SK-N-SH (cell line): ENCODE measurements around the gene PRR12. TPM values are rescaled to one million over a fixed set of nuclear protein-coding genes. Genes with fewer than 3 reads are reported as not detected.

Source experiments
- CTCF ChIA-PET: fragments of 300-600, 350-600 bp; formaldehyde crosslinking; extraction: SDS; loops from one replicate; lab custom pipeline; 2021; lab: Yijun Ruan, JAX
- POLR2A ChIA-PET: fragments of 350-600 bp; sonication (Branson Sonifier 250); formaldehyde crosslinking; extraction: SDS; loops from one replicate; lab custom pipeline; 2020; ENCODE audit warnings: antibody characterized with exemption, inconsistent platforms; lab: Yijun Ruan, JAX
- DNase-seq: peaks from one replicate; pipeline ENCODE4 v3.0.0; 2012
- H2AFZ ChIP-seq: fragments of 200-600 bp; sonication (generic); 2 replicates; pipeline ENCODE4 v1.8.1; 2016; ENCODE audit warnings: antibody characterized with exemption, mild to moderate bottlenecking, low read depth
- H3F3A ChIP-seq: fragments of 200-600 bp; sonication (generic); replicated peaks from 2 replicates; pipeline ENCODE3; 2016; ENCODE audit warnings: antibody characterized with exemption, mild to moderate bottlenecking; ENCODE audit not compliant: insufficient read depth
- H3K27ac ChIP-seq, 2 experiments: fragments of 200-500 bp in 1 of 2; fragments of 200-600 bp in 1 of 2; sonication (Bioruptor generic) in 1 of 2; sonication (generic), shearing (Covaris generic) in 1 of 2; 2 replicates each; pipeline versions ENCODE4 v1.5.1 to v1.6.1; 2014 to 2016; ENCODE audit warnings: low read depth in 2 of 2, inconsistent platforms in 1 of 2, low read length in 1 of 2, mild to moderate bottlenecking in 1 of 2, mixed read lengths in 1 of 2
- H3K27me3 ChIP-seq: fragments of 200-600 bp; sonication (generic), shearing (Covaris generic); 2 replicates; pipeline ENCODE4 v1.6.1; 2016; ENCODE audit warnings: mixed run types; ENCODE audit not compliant: insufficient read depth
- H3K36me3 ChIP-seq, 2 experiments: fragments of 200-500 bp in 1 of 2; fragments of 200-600 bp in 1 of 2; sonication (Bioruptor generic) in 1 of 2; sonication (generic) in 1 of 2; replicated peaks in 1 of 2; 2 replicates each; pipeline versions ENCODE3 to v1.5.1; 2014 to 2016; ENCODE audit warnings: low read length in 1 of 2, mild to moderate bottlenecking in 1 of 2; ENCODE audit not compliant: insufficient read depth in 2 of 2, control insufficient read depth in 1 of 2
- H3K4me1 ChIP-seq, 2 experiments: fragments of 200-500 bp in 1 of 2; fragments of 200-600 bp in 1 of 2; sonication (Bioruptor generic) in 1 of 2; sonication (generic), shearing (Covaris generic) in 1 of 2; 2 replicates each; pipeline versions ENCODE4 v1.5.1 to v1.6.1; 2014 to 2016; ENCODE audit warnings: low read depth in 1 of 2, low read length in 1 of 2, mixed run types in 1 of 2; ENCODE audit not compliant: insufficient read depth in 2 of 2, control insufficient read depth in 1 of 2
- H3K4me2 ChIP-seq: fragments of 200-600 bp; sonication (generic), shearing (Covaris generic); 2 replicates; pipeline ENCODE4 v1.6.1; 2017; ENCODE audit warnings: mixed run types
- H3K4me3 ChIP-seq, 2 experiments: fragments of 200-500 bp in 1 of 2; fragments of 200-600 bp in 1 of 2; sonication (Bioruptor generic) in 1 of 2; sonication (generic), shearing (Covaris generic) in 1 of 2; 2 replicates each; pipeline versions ENCODE4 v1.5.1 to v1.8.1; 2014 to 2016; ENCODE audit warnings: low read depth in 2 of 2, inconsistent platforms in 1 of 2, low read length in 1 of 2, mild to moderate bottlenecking in 1 of 2, mixed read lengths in 1 of 2, moderate library complexity in 1 of 2
- H3K79me2 ChIP-seq: fragments of 200-600 bp; sonication (generic); 2 replicates; pipeline ENCODE4 v1.8.1; 2017; ENCODE audit warnings: mild to moderate bottlenecking; ENCODE audit not compliant: insufficient read depth
- H3K9ac ChIP-seq: fragments of 200-600 bp; sonication (generic); 2 replicates; pipeline ENCODE4 v1.6.1; 2017; ENCODE audit warnings: mixed run types
- H3K9me2 ChIP-seq: fragments of 200-600 bp; sonication (generic); 2 replicates; pipeline ENCODE4 v1.6.1; 2017; ENCODE audit warnings: mixed run types
- H3K9me3 ChIP-seq: fragments of 200-600 bp; sonication (generic); 2 replicates; pipeline ENCODE4 v1.6.1; 2017; ENCODE audit warnings: mixed run types, mild to moderate bottlenecking, moderate library complexity
- H4K20me1 ChIP-seq: fragments of 200-600 bp; sonication (generic); 2 replicates; pipeline ENCODE4 v1.6.1; 2017; ENCODE audit warnings: mild to moderate bottlenecking, mixed run types; ENCODE audit not compliant: insufficient read depth
- MAX ChIP-seq: IDR thresholded peaks from 2 replicates; pipeline ENCODE4 v1.4.0; 2012; ENCODE audit warnings: low read depth
- MEF2A ChIP-seq: IDR thresholded peaks from 2 replicates; pipeline ENCODE4 v1.4.0; 2012; ENCODE audit warnings: low read depth, borderline replicate concordance
- REST ChIP-seq: IDR thresholded peaks from 2 replicates; pipeline ENCODE4 v1.6.1; 2012; ENCODE audit warnings: mild to moderate bottlenecking, low read depth, low read length, moderate library complexity
- RFX5 ChIP-seq: IDR thresholded peaks from 2 replicates; pipeline ENCODE4 v1.6.1; 2012; ENCODE audit warnings: mild to moderate bottlenecking, improper control_type of control experiment, low read length
- YY1 ChIP-seq: IDR thresholded peaks from 2 replicates; pipeline ENCODE4 v1.4.0; 2012; ENCODE audit warnings: low read depth, mild to moderate bottlenecking
- WGBS: methylation state at CpG from one replicate; pipeline ENCODE4 v1.1.6; 2017; ENCODE audit warnings: low lambda C conversion rate; 5-methylcytosine and 5-hydroxymethylcytosine counted together
- polyA plus RNA-seq, 3 experiments: library from polyadenylated mRNA; depleted of rRNA; stranded (reverse); fragments of >200 nt; gene quantifications; 2 replicates each; pipeline ENCODE4 v1.2.3, GENCODE V29; 2012
- TF ChIP-seq, protein P1 (sequence below): IDR thresholded peaks from 2 replicates; pipeline ENCODE4 v1.4.0; 2012; ENCODE audit warnings: low read depth, borderline replicate concordance
- TF ChIP-seq, protein P2 (sequence below): fragments of 200-600 bp; sonication (generic); IDR thresholded peaks from 2 replicates; pipeline ENCODE4 v1.6.1; 2017; ENCODE audit warnings: antibody characterized with exemption, mild to moderate bottlenecking, moderate library complexity

The PRR12 gene
- polyA plus RNA-seq, 1 of the 3 experiments (the other 2 are of a cell fraction) = 1.7 TPM

GRCh38 chr19:49559928-49560327, 31.1 kb upstream of the PRR12 start:
- no peaks in the 10 kb centered on the region; a peak in 1 of 4 replicates for H3K4me1 ChIP-seq
- ChIA-PET CTCF (interaction anchor here (1.6 to 6.9 kb wide), 4 partner anchors 11 to 113 kb away, joined by 4 to 79 read pairs (median 22); no protein-coding TSS in a partner anchor), POLR2A (no interaction called here)
- peaks cover 15 to 41% of the 10 kb centered on the region in 2 experiments for H3K36me3 ChIP-seq
- H2AFZ ChIP-seq = no peak overlapping the region
- peaks cover 39% of the 10 kb centered on the region for H3K79me2 ChIP-seq
- 88% methylated on average over 14 of the region's 15 CpGs for WGBS
- no peaks in the 10 kb centered on the region for H3K9me3 ChIP-seq
- no peak for DNase-seq
- H4K20me1 ChIP-seq = 0 out of 2 replicates have a peak, but pooled peaks cover 13% of the 10 kb centered on the region
- TF ChIP-seq, protein P1, sequence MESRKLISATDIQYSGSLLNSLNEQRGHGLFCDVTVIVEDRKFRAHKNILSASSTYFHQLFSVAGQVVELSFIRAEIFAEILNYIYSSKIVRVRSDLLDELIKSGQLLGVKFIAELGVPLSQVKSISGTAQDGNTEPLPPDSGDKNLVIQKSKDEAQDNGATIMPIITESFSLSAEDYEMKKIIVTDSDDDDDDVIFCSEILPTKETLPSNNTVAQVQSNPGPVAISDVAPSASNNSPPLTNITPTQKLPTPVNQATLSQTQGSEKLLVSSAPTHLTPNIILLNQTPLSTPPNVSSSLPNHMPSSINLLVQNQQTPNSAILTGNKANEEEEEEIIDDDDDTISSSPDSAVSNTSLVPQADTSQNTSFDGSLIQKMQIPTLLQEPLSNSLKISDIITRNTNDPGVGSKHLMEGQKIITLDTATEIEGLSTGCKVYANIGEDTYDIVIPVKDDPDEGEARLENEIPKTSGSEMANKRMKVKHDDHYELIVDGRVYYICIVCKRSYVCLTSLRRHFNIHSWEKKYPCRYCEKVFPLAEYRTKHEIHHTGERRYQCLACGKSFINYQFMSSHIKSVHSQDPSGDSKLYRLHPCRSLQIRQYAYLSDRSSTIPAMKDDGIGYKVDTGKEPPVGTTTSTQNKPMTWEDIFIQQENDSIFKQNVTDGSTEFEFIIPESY = no peak
- no peak for TF ChIP-seq MAX
- TF ChIP-seq, protein P2, sequence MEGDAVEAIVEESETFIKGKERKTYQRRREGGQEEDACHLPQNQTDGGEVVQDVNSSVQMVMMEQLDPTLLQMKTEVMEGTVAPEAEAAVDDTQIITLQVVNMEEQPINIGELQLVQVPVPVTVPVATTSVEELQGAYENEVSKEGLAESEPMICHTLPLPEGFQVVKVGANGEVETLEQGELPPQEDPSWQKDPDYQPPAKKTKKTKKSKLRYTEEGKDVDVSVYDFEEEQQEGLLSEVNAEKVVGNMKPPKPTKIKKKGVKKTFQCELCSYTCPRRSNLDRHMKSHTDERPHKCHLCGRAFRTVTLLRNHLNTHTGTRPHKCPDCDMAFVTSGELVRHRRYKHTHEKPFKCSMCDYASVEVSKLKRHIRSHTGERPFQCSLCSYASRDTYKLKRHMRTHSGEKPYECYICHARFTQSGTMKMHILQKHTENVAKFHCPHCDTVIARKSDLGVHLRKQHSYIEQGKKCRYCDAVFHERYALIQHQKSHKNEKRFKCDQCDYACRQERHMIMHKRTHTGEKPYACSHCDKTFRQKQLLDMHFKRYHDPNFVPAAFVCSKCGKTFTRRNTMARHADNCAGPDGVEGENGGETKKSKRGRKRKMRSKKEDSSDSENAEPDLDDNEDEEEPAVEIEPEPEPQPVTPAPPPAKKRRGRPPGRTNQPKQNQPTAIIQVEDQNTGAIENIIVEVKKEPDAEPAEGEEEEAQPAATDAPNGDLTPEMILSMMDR = no peak
- TF ChIP-seq RFX5 = no peak
- TF ChIP-seq MEF2A = no peak
- TF ChIP-seq REST = no peak
- TF ChIP-seq YY1 = no peak
- no peak overlapping the region for H3K27ac ChIP-seq
- H3K4me2 ChIP-seq = no peak overlapping the region
- H3F3A ChIP-seq = peaks cover 4% of the 10 kb centered on the region
- H3K4me3 ChIP-seq = no peak overlapping the region
- H3K9ac ChIP-seq = no peak overlapping the region
- no peaks in the 10 kb centered on the region for H3K27me3 ChIP-seq
- H3K9me2 ChIP-seq = no peaks in the 10 kb centered on the region
